Prostate gland (tissue), 2 donors: ENCODE results near the gene PHF23.

ENCODE experiments used
- CTCF ChIP-seq, 4 experiments: fragments of 200-600 bp in 2 of 4; fragments of 450-650 bp in 2 of 4; sonication (generic) in 2 of 4; IDR thresholded peaks; 1 replicate in 3 of 4; 2 replicates in 1 of 4; pipeline ENCODE4 v1.5.1; 2016 to 2019; ENCODE audit warnings: antibody characterized with exemption in 4 of 4, mild to moderate bottlenecking in 2 of 4, moderate library complexity in 2 of 4
- POLR2A ChIP-seq: fragments of 450-650 bp; IDR thresholded peaks from one replicate; pipeline ENCODE4 v1.6.1; 2016; ENCODE audit warnings: antibody characterized with exemption, mild to moderate bottlenecking
- POLR2AphosphoS5 ChIP-seq: sonication (generic); formaldehyde crosslinking; IDR thresholded peaks from one replicate; pipeline ENCODE4 v1.6.1; 2017; ENCODE audit warnings: antibody characterized with exemption

- no peak for TF ChIP-seq CTCF (IDR thresholded peaks at IDR 0.05)
- TF ChIP-seq POLR2A: peak; percentile 16
- TF ChIP-seq POLR2AphosphoS5: peak; percentile 52
Measured at GRCh38 chr17:7237761-7238419, 1.4 kb downstream of the PHF23 start.
